Measurements from ENCODE around the gene MARCHF6.
"Not testable (repeated sequence)": the region's sequence is repeated elsewhere in the genome, so short reads cannot be mapped to it uniquely, and the experiment has no call there.

GRCh38 chr5:10375146-10375545 is 21.7 kb downstream of the MARCHF6 start:
- not testable (repeated sequence) for TF ChIP-seq NFRKB (IDR thresholded peaks at IDR 0.05); TARDBP (IDR thresholded peaks at IDR 0.05); BHLHE40 (IDR thresholded peaks at IDR 0.05; ENCODE audit: borderline replicate concordance); SUZ12 (IDR thresholded peaks at IDR 0.05); L3MBTL2 (conservative IDR thresholded peaks at IDR 0.05); ELF4 (IDR thresholded peaks at IDR 0.05); ARNT (IDR thresholded peaks at IDR 0.05); CTBP1 (IDR thresholded peaks at IDR 0.05; ENCODE audit: borderline replicate concordance); FOXM1 (IDR thresholded peaks at IDR 0.05; ENCODE audit: borderline replicate concordance); ZNF384 (IDR thresholded peaks at IDR 0.05); FOXK2 (IDR thresholded peaks at IDR 0.05); SP1 (IDR thresholded peaks at IDR 0.05); LEF1 (IDR thresholded peaks at IDR 0.05; ENCODE audit: borderline replicate concordance)
